GM19193 (cell line): ENCODE results near the gene FBN3.

Experiments used
- POLR2A ChIP-seq: IDR thresholded peaks from 4 replicates; pipeline ENCODE4 v1.6.1; 2011; ENCODE audit not compliant: insufficient read depth, insufficient read length; ENCODE audit errors: extremely low read depth

The FBN3 gene

DNA sequence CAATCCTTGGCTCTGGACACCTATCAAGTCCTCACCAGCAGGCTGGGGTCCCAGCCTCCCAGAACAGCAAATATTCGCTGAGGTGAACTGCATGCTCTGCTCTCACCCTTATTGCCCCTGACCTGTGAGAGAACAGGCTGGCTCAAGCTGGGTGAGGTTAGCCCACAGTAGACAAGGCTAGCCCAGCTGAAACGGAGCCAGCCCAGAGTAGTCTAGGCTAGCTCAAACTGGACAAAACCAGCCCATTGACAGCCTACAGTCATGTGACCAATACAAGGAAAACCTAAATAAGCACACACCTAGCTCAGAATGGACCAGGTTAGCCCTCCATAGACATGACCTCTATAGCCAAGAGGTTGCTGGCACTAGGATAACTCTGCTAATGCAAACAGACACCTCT lies 58.4 kb downstream of the FBN3 start:
- no peak for TF ChIP-seq POLR2A

DNA sequence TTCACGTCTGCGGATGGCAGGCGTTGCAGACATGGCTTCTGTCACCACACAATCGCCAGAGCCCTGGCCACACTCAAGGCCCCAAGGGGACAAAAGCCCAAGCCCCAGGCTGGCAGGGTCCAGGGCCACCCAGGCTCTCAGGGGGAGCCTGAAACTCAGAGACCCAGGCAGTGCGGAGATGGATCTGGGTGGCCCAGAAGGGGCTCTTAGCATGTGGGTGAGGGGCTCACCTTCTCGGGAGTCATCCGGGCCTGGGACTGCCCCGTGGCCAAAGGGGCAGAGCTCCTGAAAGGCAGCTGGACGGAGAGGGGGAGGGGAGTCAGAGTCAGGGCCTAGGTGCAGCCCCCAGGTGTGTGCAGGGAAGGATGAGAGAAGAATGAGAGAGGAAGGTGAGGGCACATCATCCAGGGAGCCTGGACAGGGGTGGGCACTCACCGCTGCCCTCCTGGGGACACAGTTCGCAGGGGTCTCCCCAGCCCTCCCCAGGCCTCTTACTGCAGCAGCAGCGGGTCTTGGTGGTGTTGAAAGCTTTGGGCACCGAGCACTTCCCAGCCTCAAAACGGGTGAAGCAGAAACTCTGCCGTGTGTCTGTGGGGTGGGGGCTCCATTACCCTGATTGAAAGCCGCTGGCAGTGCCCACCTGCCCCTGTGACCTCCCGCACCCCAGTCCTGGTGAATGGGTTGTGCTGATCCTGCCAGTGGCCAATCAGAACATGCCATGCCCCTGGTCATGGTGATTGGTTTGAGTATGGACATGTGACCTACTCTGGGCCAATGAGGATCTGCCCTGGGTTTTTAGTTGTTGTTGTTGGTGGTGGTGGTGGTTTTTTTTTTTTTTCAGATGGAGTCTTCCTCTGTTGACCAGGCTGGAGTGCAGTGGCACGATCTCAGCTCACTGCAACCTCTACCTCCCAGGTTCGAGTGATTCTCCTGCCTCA lies 59.5 kb downstream of the FBN3 start:
- TF ChIP-seq POLR2A, result no peak

DNA sequence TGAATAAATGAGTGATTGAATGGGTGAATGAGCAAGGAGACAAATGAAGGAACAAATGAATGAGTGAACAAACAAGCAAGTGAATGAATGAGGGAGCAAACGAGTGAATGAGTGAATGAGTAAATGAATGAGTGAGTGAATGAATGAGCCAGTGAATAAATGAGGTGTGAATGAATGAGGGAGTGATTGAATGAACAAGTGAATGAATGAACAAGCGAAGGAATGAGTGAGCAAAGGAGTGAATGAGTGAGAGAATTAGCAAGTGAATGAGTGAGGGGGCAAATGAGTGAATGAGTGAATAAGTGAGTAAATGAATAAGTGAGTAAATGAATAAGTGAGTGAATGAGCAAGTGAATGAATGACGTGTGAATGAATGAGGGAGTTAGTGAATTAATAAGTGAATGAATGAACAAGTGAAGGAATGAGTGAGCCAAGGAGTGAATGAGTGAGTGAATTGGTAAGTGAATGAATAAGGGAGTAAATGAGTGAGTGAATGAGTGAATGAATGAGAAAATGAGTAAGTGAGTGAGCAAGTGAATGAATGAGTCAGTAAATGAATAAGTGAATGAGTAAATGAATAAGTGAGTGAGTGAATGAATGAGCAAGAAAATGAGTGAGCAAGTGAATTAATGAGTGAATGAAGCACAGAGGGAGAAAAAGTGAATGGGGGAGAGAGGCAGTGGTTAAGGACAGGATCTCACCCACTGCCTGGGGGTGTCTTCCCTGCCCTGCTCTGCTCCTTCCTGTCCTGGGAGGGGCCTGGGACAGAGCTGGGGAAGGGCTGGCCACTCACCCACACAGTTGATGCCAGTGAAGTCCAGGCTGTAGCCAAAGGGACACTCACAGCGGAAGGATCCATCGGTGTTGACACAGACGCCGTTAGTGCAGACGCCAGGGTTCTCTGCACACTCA lies 60.4 kb downstream of the FBN3 start:
- no peak for TF ChIP-seq POLR2A

DNA sequence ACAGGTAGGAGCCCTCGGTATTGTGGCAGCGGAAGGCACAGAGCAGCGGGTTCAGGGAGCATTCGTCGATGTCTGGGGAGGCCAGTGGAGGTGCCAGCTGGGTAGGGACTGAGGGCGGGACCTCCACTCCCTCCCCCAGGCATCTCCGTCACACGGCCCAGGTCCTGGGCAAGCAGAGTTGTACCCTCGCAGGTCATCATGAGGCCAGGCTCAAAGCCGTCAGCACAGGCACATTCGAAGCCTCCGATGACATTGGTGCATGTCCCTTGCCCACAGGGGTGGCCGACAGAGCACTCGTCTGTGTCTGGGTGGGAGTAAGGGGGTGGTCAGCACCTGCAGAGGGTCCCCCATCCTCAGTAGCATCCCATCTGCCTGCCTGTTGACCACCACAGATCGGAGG lies 61.5 kb downstream of the FBN3 start:
- no peak for TF ChIP-seq POLR2A

DNA sequence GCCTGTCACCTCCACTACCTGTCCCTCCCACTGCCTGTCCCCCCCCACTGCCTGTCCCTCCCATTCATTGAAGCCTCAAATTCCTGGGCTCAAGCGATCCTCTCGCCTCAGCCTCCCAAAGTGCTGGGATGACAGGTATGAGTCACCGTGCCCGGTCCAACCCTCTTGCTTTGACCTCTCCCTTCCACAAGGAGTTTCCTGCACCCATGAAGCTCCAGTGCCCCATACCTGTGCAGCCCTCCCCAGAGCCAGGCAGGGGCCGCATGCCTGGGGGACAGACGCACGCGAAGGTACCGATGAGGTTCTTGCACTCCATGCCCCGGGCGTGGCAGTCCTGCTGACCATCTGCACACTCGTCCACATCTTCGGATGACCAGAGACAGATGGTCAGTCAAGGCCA lies 62.5 kb downstream of the FBN3 start:
- no peak for TF ChIP-seq POLR2A

DNA sequence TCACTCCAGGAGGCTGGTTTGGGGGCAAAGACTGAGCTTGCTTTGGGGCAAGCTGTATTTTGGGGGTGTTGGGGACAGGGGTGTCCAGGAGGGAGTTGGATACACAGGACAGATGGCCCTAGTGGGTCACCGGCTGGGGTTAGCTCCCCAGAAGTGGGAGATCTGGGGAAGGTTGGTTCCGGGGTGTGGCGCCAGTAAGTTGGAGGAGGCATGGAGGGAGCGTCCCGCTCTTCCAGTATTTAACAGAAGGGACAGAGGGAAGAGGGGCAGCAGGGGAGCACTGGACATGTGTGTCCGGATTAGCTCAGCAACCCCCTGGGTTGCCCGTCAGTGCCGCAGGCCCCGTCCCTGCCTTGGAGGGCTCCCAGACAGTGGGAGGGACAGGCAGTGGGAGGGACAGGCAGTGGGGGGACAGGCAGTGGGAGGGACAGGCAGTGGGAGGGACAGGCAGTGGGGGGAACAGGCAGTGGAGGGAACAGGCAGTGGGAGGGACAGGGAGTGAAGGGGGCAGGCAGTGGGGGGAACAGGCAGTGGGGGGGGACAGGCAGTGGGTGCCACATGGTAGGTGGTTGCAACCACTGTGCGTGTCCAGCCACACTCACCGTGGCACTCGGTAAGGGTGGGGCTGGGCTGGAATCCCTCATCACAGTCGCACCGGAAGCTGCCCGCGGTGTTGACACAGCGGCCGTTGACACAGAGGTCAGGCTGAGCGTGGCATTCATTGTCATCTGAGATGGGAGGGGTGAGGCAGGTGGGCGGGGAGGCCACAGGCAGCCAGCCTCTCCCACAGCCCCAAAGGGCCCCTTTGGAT lies 63.6 kb downstream of the FBN3 start:
- no peak for TF ChIP-seq POLR2A

DNA sequence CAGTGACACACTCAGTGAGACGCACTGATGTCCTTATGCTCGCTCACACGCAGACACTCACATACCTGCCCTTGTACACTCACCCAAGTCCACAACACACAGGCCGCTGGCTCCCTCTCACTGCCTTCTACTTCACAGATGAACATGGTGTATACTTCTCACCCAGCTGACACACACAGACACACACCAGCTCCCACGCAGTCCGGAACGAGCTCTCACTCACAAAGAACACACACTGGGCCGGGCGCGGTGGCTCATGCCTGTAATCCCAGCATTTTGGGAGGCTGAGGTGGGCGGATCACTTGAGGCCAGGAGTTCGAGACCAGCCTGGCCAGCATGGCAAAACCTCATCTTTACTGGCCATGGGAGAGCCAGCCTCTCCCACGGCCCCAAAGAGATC lies 65.2 kb downstream of the FBN3 start:
- TF ChIP-seq POLR2A, result no peak

DNA sequence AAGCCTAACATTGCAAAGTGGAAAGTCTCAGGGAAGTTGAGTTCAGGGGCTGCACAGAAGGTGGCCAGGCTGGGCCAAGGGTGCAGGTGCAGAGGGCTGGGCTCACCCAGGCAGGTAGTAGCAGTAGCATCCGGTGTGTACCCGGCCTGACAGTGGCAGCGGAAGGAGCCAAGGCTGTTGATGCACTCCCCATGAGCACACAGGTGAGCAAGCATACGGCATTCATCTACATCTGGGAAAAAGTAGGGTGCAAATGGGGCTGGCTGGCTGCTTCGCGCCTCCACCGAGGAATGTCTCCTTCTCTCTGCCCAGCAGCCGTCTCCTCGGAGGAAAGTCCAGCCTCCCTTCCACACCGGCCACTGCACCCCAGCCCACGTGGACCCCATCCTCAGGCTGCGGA lies 66.3 kb downstream of the FBN3 start:
- TF ChIP-seq POLR2A, result no peak

DNA sequence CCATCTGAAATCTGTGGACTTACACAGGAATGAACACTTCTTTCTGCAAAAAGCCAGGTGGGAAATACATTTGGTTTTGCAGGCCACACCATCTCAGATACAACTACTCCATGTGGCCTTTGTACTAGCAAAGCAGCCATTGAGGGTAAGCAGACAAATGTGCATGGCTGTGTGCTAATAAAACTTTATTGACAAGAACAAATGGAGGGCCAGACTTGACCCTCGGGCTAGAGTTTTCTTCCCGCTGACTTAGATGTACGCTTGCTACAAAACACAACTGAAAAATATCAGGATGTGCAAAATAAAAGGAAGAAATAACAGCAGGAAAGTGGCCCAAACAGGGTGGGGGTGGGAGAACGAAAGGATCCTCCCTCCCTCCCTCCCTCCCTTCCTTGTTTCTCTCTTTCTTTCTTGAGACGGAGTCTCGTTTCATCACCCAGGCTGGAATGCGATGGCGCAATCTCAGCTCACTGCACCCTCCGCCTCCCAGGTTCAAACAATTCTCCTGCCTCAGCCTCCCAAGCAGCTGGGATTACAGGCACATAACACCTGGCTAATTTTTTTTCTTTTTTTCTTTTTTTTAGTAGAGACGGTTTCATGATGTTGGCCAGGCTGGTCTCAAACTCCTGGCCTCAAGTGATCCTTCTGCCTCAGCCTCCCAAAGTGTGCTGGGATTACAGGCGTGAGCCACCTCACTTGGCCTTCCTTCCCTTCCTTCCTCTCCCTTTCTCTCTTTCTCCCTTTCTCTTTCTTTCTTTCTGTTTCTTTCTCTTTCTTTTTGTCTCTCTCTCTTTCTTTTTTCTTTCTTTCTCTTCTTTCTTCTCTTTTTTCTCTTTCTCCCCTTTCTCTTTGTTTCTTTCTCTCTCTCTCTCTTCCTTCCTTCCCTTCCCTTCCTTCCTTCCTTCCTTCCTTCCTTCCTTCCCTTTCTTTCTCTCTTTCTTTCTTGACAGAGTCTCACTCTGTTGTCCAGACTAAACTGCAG lies 67.5 kb downstream of the FBN3 start:
- TF ChIP-seq POLR2A, result no peak

DNA sequence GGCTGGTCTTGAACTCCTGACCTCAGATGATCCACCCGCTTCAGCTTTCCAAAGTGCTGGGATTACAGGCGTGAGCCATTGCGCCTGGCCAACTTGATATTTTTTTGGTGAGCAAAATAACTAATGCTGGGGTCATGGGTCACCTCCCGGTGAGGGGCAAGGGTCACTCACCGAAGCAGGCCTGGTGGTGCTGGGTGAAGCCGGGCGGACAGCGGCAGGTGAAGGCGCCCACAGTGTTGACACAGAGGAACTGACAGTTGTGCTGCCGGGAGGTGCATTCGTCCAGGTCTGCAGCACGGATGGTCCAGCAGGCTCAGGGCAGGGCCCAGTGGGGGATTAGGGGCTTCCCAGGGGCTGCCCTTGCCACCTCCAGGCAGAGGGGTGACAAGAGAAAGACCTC lies 68.6 kb downstream of the FBN3 start:
- no peak for TF ChIP-seq POLR2A

DNA sequence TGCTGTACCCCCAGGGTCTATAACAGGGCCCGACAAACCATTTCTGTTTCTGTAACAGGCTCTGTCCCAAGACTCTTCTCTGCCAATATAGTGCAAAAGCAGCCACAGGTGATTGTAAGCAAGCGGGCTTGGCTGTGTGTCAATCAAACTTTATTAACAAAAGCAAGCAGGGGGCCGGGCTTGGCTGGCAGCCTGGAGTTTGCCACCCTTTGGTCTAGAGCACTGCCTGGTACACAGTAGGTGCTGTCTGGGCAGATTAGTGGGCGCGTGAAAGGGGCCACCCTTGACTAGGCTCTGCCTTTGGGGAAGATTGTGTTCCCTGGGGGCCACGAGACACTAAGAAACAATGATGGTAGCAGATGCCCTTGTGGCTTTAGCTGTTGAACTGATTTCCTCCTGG lies 69.4 kb downstream of the FBN3 start:
- no peak for TF ChIP-seq POLR2A

DNA sequence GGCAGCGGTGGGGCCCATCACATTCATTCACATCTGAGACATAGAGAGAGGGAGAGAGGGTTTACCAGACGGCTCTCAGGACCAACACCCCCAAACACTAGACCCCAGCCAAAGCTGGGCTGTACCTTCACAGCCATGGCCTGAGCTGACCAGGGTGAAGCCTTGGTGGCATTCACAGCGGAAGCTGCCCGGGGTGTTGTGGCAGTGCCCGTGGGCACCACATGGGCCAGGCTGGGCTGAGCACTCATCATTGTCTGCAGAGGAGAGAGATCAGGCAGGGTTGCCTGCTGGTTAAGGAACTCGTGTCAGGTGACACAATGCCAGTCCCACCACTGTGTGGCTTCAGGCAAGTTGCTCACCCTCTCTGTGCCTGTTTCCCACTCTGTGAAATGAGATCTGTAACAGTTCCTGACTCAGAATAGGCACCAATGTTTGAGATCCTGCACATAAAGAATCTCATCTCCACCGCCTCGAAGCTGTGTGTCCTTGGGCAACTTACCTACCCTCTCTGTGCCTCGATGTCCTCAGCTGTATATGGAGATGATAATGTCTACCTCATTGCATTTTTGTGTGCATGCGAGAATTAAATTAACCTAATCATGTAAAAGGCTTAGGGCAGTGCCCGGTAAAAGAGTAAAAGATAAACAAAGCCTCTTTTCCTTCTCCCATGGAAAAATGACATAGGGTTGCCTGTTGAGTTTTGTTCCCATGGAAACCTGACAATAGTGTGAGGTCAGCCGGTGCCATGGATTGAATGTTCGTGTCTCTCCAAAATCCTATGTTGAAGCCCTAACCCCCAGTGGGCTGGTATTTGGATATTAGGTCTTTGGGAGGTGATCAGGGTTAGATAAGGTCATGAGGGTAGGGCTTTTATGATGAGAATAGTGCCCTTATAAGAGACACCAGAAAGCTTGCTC lies 74.0 kb downstream of the FBN3 start:
- no peak for TF ChIP-seq POLR2A

DNA sequence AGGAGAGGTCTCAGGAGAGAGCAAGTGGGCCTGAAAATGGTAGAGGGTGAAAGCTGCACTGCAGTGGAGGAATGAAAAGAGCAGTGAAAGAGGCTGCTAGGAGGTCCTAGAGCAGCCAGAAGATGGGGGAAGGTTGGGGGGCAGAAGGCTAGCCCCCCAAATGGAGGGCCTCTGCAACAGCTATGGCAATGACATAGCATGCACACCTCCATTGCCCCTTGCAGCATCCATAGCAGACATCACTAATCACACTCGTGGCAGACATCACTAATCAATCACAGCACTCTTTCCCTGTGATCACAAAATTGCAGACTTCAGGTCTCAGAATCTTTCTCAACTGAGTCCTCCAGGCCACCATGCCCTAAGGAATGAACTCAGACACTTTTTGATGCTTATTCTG lies 74.9 kb downstream of the FBN3 start:
- TF ChIP-seq POLR2A, result no peak
